GM18867 (cell line): ENCODE data around the gene DCDC2.
A peak's percentile ranks its signal among the peaks of the same experiment; 100 is the strongest.
"Not testable (repeated sequence)": the region's sequence is repeated elsewhere in the genome, so short reads cannot be mapped to it uniquely, and the experiment has no call there.

ENCODE experiments used
- ATAC-seq: cut with Tn5 transposase; IDR thresholded peaks from one replicate; pipeline ENCODE4 v1.9.1; 2021; ENCODE audit warnings: mild to moderate bottlenecking, moderate library complexity; ENCODE audit not compliant: unreplicated experiment

The DCDC2 gene

DNA sequence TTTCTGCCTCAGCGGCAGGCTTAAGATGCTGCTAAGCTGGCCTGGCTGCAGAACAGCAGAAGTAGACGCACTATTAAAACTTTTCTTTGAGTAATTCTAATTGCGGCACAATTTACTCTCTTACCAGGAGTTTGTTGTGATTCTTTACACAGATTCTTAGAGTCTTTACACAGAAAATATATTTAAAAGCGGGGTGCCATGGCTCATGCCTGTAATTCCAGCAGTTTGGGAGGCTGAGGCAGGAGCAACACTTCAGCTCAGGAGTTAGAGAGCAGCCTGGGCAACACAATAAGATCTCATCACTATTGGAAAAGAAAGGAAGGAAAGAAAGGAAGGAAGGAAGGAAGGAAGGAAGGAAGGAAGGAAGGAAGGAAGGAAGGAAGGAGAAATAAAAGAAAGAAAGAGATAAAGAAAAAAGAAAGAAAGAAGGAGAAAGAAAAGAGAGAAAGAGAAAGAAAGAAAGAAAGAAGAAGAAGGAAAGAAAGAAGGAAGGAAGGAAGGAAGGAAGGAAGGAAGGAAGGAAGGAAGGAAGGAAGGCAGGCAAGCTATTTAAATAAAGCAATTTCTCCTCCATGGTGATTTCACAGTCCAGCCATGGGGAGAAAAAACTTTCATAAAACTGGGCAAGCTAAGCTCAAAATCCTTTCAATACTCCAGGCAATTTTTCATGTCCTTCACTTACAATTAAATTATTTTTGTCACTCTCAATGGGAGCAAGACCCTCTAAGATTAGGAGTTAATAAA is 23.8 kb upstream of the DCDC2 start:
- no peak for ATAC-seq

DNA sequence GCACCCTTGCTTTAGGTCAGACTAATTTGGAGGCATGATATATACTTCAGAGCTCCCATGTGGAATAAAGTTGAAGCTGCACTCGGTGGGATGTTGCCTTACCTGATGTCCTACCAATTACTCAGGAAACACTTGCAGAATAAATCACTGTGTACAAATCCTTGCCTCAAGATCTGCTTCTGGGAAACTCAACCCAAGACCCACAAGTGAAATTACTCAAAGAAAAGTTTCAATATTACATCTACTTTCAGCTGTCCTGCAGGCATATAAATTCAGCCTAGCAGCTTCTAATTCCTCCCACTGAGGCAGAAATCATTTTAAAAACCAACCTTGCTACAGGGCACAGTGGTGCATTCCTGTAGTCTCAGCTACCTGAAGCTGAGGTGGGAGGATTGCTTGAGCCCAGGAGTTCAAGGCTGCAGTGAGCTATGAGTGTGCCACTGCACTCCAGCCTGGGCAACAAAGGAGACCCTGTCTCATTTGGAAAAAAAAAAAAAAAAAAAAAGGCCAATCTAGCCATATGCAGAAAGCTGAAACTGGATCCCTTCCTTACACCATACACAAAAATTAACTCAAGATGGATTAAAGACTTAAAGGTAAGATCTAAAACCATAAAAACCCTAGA is 20.7 kb upstream of the DCDC2 start:
- ATAC-seq: no peak

DNA sequence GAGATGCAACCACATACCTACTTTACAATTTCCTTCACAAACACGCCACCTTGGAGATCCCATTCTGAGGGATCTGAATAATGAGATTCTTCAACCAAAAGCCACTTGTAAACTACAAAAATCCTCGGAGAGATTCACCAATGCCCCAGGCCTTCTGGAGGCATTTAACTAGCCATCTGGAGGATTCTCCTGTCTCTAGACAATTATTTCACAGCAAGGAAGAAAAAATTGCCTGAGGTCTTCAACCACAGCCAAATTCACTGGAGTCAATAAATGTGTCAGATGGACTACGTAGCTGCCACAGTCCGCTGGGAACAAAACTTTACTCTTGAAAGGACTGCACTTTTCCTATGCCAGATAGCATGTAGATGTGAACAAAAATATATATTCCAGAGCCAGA is 19.0 kb upstream of the DCDC2 start:
- ATAC-seq: no peak

DNA sequence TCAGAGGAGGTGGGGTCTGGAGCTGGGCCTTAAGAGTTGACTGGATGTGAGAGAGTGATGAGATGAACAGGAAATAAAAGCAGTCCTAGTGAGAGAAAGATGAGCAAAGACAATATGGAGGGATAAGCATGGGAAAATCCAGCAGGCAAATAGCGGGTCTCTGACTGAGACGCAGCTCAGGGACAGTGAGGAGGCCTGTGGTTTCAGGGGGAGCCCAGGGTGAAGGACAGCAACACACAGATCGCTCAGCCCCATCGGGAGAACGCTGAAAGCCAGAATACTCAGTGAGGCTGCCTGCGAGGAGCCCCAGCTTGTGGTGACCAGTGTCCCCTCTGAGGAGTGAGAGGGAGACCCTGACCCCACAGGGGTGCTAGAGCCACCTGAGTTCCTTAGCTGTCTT is 16.8 kb upstream of the DCDC2 start:
- ATAC-seq: no peak

DNA sequence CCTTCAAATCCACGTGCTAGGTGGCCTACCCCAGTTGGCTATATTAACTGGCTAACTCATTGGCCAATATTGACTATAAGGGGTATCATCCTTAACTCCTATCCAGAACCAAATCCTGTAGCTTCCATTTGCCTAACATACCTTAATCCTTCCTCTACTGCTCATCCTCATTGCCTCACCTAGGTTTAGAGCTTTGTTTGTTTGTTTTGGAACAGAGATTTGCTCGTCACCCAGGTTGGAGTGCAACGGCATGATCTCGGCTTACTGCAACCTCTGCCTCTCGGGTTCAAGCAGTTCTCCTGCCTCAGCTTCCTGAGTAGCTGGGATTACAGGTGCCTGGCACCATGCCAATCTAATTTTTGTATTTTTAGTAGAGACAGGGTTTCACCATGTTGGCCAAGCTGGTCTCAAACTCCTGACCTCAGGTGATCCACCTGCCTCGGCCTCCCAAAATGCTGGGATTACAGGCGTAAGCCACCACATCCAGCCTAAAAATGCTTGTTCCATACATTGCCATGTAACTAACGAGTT is 7.3 kb upstream of the DCDC2 start:
- not testable (repeated sequence) for ATAC-seq

DNA sequence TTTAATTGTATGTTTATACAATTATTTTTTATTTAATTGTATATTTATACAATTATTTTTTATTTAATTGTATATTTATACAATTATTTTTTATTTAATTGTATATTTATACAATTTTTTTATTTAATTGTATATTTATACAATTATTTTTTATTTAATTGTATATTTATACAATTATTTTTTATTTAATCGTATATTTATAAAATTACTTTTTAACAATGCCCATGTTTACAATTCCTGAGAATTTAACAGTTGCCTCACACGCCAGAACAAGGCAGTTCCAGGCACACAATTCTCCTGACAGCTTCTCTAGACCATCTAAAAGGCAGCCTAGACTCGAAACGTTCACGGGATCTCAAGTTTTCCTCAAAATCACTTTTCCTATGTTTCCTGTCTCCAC is 4.5 kb upstream of the DCDC2 start:
- ATAC-seq: not testable (repeated sequence)

DNA sequence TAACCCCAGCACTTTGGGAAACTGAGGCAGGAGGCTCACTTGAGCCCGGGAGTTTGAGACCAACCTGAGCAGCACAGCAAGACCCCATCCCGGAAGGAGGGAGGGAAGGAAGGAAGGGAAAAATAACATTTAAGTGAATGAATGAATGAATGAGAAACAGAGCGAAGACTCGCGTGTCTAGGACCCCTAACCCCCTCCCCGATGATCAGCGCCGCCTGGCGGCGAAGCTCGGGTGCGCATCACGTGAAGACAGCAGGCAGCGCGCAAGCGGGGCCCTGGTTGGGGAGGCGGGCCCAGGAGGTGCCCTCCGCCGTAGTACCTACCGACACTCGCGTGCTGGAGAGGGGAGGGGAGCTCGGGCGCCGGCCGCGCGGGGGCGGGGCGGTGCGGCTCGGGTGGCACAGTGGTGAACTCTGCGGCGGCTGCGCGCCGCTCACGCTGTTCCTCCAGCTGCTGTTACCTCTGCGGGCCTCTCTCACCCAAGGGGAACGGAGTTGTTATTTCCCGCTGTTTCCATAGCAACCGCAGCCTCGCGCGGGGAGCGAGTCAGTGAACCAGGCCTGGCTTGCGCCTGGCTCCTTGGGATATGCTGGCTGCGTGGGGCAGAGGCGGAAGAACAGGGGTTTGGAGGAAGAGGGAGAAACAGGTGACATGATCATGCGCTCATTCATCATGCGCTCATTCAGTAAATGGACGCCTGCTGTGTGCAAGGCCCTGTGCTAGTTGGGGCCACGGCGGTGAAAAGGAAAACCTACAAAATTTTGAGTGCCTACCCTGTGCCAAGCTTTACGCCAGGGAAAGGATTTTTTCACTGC is 2.0 kb upstream of the DCDC2 start:
- ATAC-seq: peak; percentile 90

DNA sequence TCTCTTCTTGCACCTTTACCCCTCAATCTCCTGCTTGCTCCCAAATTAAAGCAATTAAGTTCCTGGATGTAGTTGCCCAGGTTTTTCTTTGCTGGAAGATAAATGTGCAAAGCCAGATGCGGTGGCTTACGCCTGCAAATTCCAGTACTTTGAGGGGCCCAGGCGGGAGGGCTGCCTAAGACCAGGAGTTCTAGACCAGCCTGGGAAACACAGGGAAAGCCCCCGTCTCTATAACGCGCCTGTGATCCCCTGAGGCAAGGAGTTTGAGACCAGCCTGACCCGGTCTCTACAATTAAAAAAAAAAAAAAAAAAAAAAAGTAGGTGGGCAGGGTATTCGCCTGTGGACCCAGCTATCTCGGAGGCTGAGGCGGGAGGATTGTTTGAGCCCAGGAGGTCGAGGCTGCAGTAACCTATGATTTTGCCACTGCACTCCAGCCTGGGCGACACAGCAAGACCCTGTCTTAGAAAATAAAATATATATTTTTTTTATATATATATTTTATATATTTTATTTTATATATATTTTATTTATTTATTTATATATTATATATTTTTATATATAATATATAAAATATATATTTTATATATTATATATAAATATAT is 461 bp upstream of the DCDC2 start:
- ATAC-seq: no peak

DNA sequence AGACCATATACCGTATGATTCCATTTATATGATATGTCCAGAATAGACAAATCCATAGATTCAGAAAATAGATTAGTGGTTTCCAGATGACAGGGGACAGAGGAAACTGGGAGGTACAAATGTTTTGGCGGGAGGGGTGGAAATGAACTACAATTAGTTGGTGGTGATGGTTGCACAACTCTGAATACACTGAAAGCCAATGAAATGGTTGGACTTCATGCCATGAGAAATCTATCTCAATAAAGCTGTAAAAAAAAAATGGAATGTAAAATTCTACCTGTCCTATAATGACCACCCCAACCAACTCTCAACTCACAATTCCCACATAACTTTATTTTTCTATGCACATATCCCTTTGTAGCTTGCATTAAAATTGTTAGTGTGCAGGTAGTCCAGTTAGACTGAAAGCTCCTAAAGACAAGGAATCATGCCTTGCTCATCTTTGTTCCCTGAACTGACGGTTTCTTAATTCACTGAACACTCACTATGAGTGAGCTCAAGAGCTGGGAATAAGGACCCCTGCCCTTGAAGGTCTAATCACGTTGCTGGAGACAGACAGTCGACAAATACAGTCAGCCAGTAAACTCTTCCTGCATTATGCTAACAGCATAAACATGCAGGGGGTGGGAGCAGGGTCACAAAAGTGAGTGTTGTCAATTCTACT is 1.4 kb downstream of the DCDC2 start:
- no peak for ATAC-seq

DNA sequence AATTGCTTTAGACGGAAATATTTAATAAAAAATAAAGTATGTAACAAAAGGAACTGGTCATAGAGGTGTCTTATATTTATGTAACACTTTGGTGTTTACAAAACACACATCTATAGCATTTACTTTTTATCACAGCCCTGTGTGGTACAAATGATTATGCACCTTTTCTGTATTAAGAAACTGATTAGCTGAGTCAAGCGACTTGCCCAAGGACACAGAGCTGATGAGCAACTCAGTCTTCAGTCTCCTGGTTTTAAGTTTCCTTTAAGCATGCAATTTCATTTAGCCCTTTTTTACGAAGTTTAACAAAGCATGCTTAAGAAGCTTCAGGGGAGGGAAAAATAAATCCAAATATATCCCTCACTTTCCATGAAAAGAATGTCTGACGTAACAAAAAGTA is 2.5 kb downstream of the DCDC2 start:
- no peak for ATAC-seq

DNA sequence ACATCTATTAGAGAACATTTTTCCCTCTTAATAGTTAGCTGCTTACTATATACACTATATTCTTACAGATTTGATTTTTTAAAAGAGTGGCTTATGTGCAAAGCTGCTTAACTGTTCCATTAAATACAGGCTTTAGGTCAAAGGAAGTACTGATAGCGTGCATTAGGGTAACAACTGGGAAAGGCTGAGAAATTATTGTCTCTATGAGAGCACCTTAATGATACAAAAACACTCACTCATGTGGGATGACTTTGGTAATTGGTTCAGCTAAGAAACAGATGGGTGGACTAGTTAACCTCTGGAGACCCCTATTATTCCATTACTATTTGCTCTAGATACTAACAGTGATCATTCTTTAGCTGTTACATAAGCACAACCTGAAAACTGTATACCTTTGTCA is 4.0 kb downstream of the DCDC2 start:
- ATAC-seq: no peak

DNA sequence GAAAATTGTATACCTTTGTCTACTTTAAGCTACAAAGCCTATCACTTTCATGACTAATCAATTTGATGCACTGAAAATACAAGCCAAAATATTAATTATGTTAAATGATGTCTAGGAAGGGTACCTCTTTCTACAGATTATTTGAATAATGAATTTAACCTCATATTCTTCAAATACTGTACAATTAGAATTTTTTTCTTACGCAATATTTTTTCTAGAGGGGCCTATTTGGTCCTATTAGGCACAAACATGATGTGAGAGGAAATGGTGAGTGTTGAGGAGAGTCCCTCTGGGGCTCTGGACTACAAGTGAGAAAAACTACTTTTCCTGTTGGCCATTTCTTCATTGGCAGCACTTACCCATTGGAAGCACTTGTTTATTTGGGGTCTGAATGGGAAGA is 5.4 kb downstream of the DCDC2 start:
- ATAC-seq: no peak

DNA sequence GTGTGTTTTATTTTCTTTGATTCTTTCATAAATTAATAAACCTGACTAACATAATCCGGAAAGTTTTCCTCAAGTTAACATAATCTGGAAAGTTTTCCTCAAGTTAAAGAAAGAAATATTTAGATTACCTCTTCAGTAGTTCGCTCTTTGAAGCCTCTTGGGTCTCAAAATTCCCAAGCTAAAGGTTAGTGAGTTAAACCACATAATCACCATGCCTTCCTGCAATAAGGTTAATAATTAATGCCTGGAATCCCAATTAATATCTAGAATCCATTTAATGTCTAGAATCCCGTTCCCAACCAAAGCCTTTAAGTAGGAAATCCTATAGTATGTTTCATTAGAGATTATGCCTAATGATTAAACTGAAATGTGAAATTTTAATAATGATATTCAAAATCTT is 12.9 kb downstream of the DCDC2 start:
- no peak for ATAC-seq

DNA sequence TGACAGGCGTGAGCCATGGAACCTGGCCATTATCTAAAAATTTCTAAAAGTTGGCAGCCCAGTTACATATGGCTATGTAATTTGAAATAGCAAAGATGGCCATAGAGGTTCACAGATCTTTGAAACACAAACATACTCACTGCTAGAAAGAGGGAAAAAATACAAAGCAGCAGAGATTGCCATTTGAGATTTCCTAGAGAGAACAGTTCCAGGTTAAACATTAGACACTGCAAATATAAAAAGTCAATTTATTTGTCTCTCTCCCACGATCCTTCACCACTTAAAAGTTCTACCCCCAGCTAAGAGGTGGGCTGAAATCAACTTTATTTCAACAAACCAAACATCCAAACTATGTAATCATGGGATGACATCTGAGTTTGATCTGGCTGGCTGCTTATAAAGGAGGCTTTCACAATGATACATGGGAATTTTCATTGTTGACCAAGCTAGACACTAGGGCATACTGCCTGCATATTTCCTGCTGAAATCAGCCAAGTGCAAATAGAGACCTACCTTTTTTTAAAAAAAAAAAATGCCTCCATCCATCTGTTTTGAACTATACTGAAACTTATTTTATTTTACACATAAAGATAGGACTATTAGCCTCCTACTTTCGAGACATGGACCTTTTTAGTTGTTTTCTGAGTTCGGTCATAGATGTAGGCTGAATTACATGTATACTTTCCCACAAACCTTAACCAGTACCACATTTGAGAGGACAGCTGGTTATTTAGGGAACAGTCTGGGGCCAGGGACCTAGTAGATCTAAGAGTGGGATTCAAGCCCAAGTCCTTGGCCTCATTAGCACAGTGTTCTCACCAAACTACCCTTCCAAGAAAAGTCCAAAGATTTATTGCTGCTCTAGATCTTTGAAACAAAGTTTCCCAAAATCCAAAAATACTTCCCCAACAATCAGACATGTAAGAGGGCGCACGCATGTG is 16.6 kb downstream of the DCDC2 start:
- ATAC-seq: no peak

DNA sequence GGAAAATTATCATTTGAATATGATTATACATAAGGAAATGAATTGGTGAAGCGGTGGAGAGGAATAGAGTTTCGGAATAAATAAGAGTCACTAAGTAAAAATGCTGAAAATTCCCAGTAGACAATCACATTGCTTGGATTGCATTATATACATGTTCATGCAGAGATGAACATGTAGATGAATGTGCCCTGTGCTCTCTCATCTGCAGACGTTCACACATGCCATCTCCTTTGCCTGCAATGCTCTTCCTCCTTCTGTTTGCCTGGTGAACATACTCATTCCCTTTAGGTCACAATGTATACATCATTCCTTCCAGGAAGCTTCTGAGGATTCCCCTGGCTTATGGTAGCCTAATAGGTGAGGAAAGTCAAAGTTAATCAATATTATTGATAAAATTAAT is 17.9 kb downstream of the DCDC2 start:
- ATAC-seq: no peak

DNA sequence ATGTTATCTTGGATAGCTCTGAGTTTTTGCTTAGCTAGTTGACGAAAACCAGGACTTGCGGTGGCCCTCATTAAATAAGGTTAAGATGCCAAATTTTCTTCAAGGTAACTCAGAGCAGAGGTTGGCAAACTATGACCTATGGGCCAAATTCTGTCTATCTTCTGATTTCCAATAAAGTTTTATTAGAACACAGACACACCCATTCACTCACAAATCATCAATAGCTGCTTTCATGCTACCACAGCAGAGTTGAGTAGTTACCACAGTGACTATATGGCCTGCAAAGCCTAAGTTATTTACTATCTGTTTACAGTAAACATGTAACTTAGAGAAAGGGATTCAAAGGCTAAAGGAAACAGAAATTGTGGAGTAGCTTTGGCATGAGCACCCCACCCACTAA is 23.6 kb downstream of the DCDC2 start:
- ATAC-seq: no peak

DNA sequence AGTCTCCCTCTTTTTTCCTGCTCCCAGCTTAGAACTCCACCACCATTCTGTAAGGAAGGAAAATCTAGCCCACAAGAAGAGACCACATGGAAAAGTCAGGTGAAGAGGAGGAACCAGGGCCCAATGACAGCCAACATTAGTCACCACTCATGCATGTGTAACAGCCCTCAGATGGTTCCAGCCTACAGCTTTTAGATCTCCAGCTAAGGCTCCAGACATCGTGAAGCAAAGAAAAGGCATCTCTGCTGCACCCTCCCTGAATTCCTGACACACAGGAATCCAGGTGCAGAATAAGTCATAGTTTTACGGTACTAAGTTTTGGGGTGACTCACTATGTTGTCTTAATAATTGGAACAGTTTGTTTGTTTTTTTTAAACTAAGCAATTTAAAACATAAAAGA is 25.5 kb downstream of the DCDC2 start:
- no peak for ATAC-seq

DNA sequence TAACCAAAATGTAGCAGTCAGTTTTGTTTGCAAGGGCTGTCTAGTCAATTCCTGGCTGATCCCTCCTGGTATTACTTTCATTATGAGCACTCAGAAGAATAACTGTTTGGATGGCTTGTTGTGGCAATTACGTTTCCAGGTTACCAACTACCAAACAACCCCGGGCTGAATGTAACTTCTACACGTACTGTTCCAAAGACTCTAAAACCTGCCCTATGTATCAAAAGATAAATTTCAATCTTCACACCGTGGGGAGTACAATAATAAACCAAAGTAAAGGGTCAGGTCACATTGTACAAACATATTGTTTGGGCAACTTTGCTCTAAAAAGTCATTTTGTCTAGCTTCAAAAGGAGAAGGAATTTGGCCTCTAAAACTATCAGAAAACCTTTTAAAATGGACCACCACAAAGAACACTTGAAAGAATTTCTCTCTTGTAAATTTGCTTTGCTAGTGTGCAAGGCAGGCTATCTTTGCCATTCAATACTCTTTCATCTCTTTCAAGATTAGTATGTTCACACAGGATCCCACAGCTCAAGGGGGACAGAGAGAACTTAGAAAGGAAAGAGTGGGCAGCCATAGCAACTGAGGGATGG is 27.6 kb downstream of the DCDC2 start:
- ATAC-seq: no peak

DNA sequence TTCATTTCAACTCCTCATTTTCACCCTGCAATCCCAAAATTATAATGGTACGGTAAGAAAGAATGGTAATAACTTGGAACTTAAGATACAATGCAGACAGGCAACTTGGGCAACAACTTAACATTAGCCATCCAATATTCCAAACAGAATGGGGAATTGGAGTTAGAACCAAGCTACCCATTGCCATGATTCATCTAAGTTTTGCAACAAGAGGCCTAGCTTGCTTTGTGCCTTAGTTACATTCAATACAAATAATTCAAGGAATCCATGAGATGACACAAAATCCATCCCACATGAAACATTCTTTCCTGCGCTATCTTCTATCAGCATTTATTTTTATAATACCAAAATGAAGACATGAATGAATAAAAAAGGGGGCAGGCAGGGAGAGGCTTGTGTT is 28.4 kb downstream of the DCDC2 start:
- ATAC-seq: no peak
